ENCODE measurements around the gene TRIM63.
A peak's percentile ranks its signal among the peaks of the same experiment; 100 is the strongest.

GRCh38 chr1:26111530-26112406, 44.3 kb upstream of the TRIM63 start, which contains the start of gene PDIK1L:
- TF ChIP-seq NFIC (IDR thresholded peaks at IDR 0.05) (0 out of 2 replicates have a peak, but pooled peaks have one; percentile 5), EP300 (IDR thresholded peaks at IDR 0.05; ENCODE audit: borderline replicate concordance) (no peak), TCF12 (IDR thresholded peaks at IDR 0.05; ENCODE audit: low read depth) (no peak)
